Measurements from ENCODE around the gene MAFB. TPM values are rescaled to one million over a fixed set of nuclear protein-coding genes. Genes with fewer than 3 reads are reported as not detected.

The MAFB gene
- total RNA-seq, 1 experiment from 2014 or later: 15.9 TPM

- TF ChIP-seq CTCF (IDR thresholded peaks at IDR 0.05; ENCODE audit: unreplicated experiment): no peak
- peaks cover 59% of the 10 kb centered on the region for H3K36me3 Mint-ChIP-seq (ENCODE audit: insufficient read depth, unreplicated experiment)
- no peaks in the 10 kb centered on the region for H3K9me3 Mint-ChIP-seq (ENCODE audit: unreplicated experiment)
- H3K27me3 Mint-ChIP-seq (ENCODE audit: insufficient read depth, unreplicated experiment): no peaks in the 10 kb centered on the region
- H3K4me3 Mint-ChIP-seq (ENCODE audit: unreplicated experiment): peak overlapping the region; percentile 81
- intact Hi-C loops (cut with micrococcal nuclease): loop anchor here (10.0 kb wide), 1 partner anchor 149 kb away; no protein-coding TSS in a partner anchor
- POLR2A ChIA-PET: interaction anchor here (0.5 to 7.2 kb wide), 12 partner anchors 28 to 409 kb away, joined by 3 to 114 read pairs (median 7); no protein-coding TSS in a partner anchor
- H3K4me1 Mint-ChIP-seq (ENCODE audit: insufficient read depth, unreplicated experiment): peaks cover 17% of the 10 kb centered on the region
- H3K27ac Mint-ChIP-seq (ENCODE audit: low read depth, unreplicated experiment): no peak overlapping the region
- DNase-seq (ENCODE audit: unreplicated experiment): no peak
- no TSS peak for BruUV-seq (replicated peaks)
- CTCF ChIA-PET: interaction anchor here (0.6 to 2.4 kb wide), 5 partner anchors 13 to 524 kb away, joined by 3 to 14 read pairs (median 4); no protein-coding TSS in a partner anchor
Observed at GRCh38 chr20:40683894-40684268, 5.2 kb downstream of the MAFB start.

GRCh38 chr20:40683221-40683893, 5.7 kb downstream of the MAFB start:
- H3K27me3 Mint-ChIP-seq (ENCODE audit: insufficient read depth, unreplicated experiment): no peaks in the 10 kb centered on the region

GRCh38 chr20:40682104-40682981, 6.7 kb downstream of the MAFB start:
- Mint-ChIP-seq H3K9me3 (ENCODE audit: unreplicated experiment) (no peaks in the 10 kb centered on the region), H3K4me1 (ENCODE audit: insufficient read depth, unreplicated experiment) (peaks cover 17% of the 10 kb centered on the region), H3K27ac (ENCODE audit: low read depth, unreplicated experiment) (no peak overlapping the region), H3K27me3 (ENCODE audit: insufficient read depth, unreplicated experiment) (no peaks in the 10 kb centered on the region), H3K4me3 (ENCODE audit: unreplicated experiment) (peak overlapping the region; percentile 3), H3K36me3 (ENCODE audit: insufficient read depth, unreplicated experiment) (peaks cover 44% of the 10 kb centered on the region)
- no peak for TF ChIP-seq CTCF (IDR thresholded peaks at IDR 0.05; ENCODE audit: unreplicated experiment)
- CTCF ChIA-PET: interaction anchor here (0.6 to 1.1 kb wide), 7 partner anchors 31 to 1428 kb away, joined by 3 to 5 read pairs (median 3); no protein-coding TSS in a partner anchor
- DNase-seq (ENCODE audit: unreplicated experiment): peak; percentile 10
- POLR2A ChIA-PET: interaction anchor here (0.6 to 2.7 kb wide), 8 partner anchors 13 to 467 kb away, joined by 3 to 15 read pairs (median 4); no protein-coding TSS in a partner anchor
- BruUV-seq (replicated peaks): no TSS peak
- intact Hi-C loops (cut with micrococcal nuclease): loop anchor here (10.0 kb wide), 1 partner anchor 148 kb away; no protein-coding TSS in a partner anchor

More at GRCh38 chr20:40683221-40683893, 5.7 kb downstream of the MAFB start:
- CTCF ChIA-PET: interaction anchor here (0.6 to 2.4 kb wide), 5 partner anchors 45 to 1429 kb away, joined by 3 to 14 read pairs (median 4); no protein-coding TSS in a partner anchor
- DNase-seq (ENCODE audit: unreplicated experiment): no peak
- no peak overlapping the region for H3K4me3 Mint-ChIP-seq (ENCODE audit: unreplicated experiment)
- no peak for TF ChIP-seq CTCF (IDR thresholded peaks at IDR 0.05; ENCODE audit: unreplicated experiment)
- BruUV-seq (replicated peaks): no TSS peak
- no peak overlapping the region for H3K27ac Mint-ChIP-seq (ENCODE audit: low read depth, unreplicated experiment)
- no peaks in the 10 kb centered on the region for H3K9me3 Mint-ChIP-seq (ENCODE audit: unreplicated experiment)
- H3K4me1 Mint-ChIP-seq (ENCODE audit: insufficient read depth, unreplicated experiment): peaks cover 17% of the 10 kb centered on the region
- POLR2A ChIA-PET: interaction anchor here (1.1 to 7.2 kb wide), 9 partner anchors 14 to 408 kb away, joined by 3 to 114 read pairs (median 10); no protein-coding TSS in a partner anchor
- H3K36me3 Mint-ChIP-seq (ENCODE audit: insufficient read depth, unreplicated experiment): peaks cover 54% of the 10 kb centered on the region
- intact Hi-C loops (cut with micrococcal nuclease): loop anchor here (10.0 kb wide), 1 partner anchor 149 kb away; no protein-coding TSS in a partner anchor
